Epithelial cell of prostate (primary cell): ENCODE data around the gene TRPM2.

Experiments
- DNase-seq: peaks from one replicate; pipeline ENCODE4 v3.0.0-alpha.2; 2011; ENCODE audit warnings: low read depth, low spot score
- H3K27ac ChIP-seq: fragments of 450-650 bp; 2 replicates; pipeline ENCODE4 v1.5.1; 2017; ENCODE audit warnings: mild to moderate bottlenecking

Gene TRPM2

GRCh38 chr21:44437696-44438431 lies 84.4 kb downstream of the TRPM2 start:
- H3K27ac ChIP-seq: no peak overlapping the region
- DNase-seq: no peak

GRCh38 chr21:44438531-44439210 lies 85.2 kb downstream of the TRPM2 start:
- DNase-seq: no peak
- H3K27ac ChIP-seq: no peak overlapping the region

GRCh38 chr21:44439211-44439600 lies 85.8 kb downstream of the TRPM2 start:
- DNase-seq: no peak
- H3K27ac ChIP-seq: no peak overlapping the region

GRCh38 chr21:44440241-44441040 lies 87.0 kb downstream of the TRPM2 start:
- H3K27ac ChIP-seq: no peak overlapping the region

GRCh38 chr21:44441041-44441400 lies 87.6 kb downstream of the TRPM2 start:
- no peak for DNase-seq
- H3K27ac ChIP-seq: no peak overlapping the region

More at GRCh38 chr21:44440241-44441040, 87.0 kb downstream of the TRPM2 start:
- no peak for DNase-seq

- no peak for DNase-seq
- no peak overlapping the region for H3K27ac ChIP-seq
Observed at GRCh38 chr21:44441581-44442265, 88.3 kb downstream of the TRPM2 start.

GRCh38 chr21:44442266-44443125 lies 89.1 kb downstream of the TRPM2 start:
- no peak for DNase-seq
- no peak overlapping the region for H3K27ac ChIP-seq

GRCh38 chr21:44443291-44443890 lies 90.0 kb downstream of the TRPM2 start:
- no peak for DNase-seq
- no peak overlapping the region for H3K27ac ChIP-seq

- DNase-seq: no peak
- no peak overlapping the region for H3K27ac ChIP-seq
Observed at GRCh38 chr21:44443891-44444285, 90.5 kb downstream of the TRPM2 start.

- H3K27ac ChIP-seq: no peak overlapping the region
- no peak for DNase-seq
Observed at GRCh38 chr21:44444286-44444931, 91.0 kb downstream of the TRPM2 start.

GRCh38 chr21:44445145-44445812 lies 91.9 kb downstream of the TRPM2 start:
- no peak for DNase-seq
- no peak overlapping the region for H3K27ac ChIP-seq

- DNase-seq: no peak
- no peak overlapping the region for H3K27ac ChIP-seq
Observed at GRCh38 chr21:44448651-44449131, 95.3 kb downstream of the TRPM2 start.

- no peak for DNase-seq
- H3K27ac ChIP-seq: no peak overlapping the region
Observed at GRCh38 chr21:44449473-44450363, 96.3 kb downstream of the TRPM2 start.

GRCh38 chr21:44450402-44450801 lies 97.0 kb downstream of the TRPM2 start:
- H3K27ac ChIP-seq: no peak overlapping the region
- no peak for DNase-seq

GRCh38 chr21:44450999-44451398 lies 97.6 kb downstream of the TRPM2 start:
- no peak for DNase-seq
- no peak overlapping the region for H3K27ac ChIP-seq

GRCh38 chr21:44453120-44453519 lies 99.7 kb downstream of the TRPM2 start:
- no peak overlapping the region for H3K27ac ChIP-seq
- no peak for DNase-seq

GRCh38 chr21:44454058-44454457 lies 100.6 kb downstream of the TRPM2 start:
- no peak overlapping the region for H3K27ac ChIP-seq
- DNase-seq: no peak
